GM18861 (cell line): ENCODE results near the gene NUP214.

ENCODE experiments used
- ATAC-seq: cut with Tn5 transposase; IDR thresholded peaks from one replicate; pipeline ENCODE4 v1.9.1; 2021; ENCODE audit not compliant: unreplicated experiment

Gene NUP214

DNA sequence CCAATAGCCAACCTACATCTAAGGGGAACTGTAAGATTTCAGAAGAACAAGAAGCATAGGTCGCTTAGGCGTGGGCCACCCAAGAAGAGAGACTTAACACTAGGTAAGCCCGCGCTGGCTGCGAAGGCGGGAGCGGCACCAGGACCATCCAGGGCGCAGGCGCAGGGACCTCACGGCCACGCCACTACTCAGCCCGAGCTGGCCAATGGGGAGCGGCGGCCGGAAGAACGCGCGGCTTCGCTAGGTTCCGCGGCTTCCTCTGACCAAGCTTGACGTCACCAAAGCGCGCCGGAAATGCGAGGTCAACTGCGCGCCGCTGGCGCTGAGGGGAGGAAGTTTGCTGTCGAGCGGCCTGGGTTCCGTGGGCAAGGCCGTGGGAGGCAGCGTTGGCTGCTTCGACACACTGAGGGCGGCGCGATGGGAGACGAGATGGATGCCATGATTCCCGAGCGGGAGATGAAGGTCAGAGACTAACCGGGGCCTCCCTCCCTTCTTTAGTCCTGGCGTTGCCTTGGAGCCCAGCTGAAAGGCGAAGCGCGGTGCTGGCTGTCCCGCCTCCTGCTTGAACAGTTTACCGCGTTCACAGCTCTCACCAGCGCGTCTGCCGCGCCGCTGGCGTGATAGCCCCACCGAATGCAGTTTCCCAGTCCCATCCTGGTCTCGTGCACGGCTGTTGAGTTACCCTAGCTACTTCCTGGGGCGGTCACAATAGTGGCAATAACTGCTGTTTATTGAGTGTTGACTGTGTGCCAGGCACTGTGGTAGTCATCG is at the start of gene NUP214:
TSS of gene NUP214 (plus strand) at position 299 of the 771 bp plus-strand sequence. CDS start at position 418, 119 bp downstream.
- peak; percentile 83 for ATAC-seq

GRCh38 chr9:131076347-131077195 is 48.8 kb upstream of the NUP214 start:
- no peak for ATAC-seq

- no peak for ATAC-seq
Observed at GRCh38 chr9:131078427-131079366, 46.7 kb upstream of the NUP214 start.

- ATAC-seq: no peak
Observed at GRCh38 chr9:131080589-131080988, 44.8 kb upstream of the NUP214 start.

DNA sequence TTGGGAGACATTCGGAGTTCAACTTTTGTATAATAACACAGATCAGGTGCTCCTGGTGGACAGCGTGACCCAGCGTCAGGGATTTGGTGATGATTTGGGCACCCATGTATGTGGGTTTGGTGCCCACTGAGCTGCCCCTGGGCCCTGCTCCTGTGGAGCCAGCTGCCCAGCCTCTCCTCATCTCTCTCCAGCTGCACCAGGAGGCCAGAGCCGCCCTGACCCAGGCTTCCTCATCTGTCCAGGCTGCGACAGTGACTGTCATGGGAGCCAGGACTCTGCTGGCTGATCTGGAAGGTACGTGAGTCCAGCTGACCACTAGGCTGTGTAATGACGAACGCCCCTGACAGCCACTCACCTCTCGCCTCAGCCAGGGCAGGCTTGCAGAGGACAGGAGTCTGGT is 43.5 kb upstream of the NUP214 start:
- no peak for ATAC-seq

GRCh38 chr9:131082774-131083512 is 42.4 kb upstream of the NUP214 start:
- ATAC-seq: no peak

DNA sequence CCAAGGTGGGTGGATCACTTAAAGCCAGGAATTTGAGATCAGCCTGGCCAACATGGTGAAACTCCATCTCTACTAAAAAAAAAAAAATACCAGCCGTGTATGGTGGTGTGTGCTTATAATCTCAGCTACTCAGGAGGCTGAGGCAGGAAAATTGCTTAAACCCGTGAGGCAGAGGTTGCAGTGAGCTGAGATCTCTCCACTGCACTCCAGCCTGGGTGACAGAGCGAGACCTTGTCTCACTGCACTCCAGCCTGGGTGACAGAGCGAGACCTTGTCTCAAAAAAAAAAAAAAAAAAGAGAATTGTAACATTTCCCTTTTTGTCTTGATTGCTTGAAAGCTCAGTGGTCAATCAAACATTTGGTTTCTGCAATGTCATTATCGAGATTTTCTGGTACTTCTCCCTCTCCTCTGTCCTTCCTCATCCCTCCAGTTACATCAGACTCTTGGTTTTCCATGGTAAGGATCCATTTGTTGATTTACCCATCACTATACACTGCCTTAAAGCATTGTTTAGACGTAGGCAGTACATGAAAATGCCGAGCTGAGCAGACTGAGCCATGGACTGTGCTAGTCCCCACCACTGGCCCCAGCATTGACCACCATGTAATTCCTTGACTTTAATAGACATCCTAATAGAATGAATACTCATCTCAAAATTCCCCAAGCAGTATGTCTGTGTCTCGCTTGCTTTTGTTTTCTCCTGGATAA is 40.6 kb upstream of the NUP214 start:
- ATAC-seq: no peak

- ATAC-seq: no peak
Observed at GRCh38 chr9:131085370-131086122, 39.8 kb upstream of the NUP214 start.

DNA sequence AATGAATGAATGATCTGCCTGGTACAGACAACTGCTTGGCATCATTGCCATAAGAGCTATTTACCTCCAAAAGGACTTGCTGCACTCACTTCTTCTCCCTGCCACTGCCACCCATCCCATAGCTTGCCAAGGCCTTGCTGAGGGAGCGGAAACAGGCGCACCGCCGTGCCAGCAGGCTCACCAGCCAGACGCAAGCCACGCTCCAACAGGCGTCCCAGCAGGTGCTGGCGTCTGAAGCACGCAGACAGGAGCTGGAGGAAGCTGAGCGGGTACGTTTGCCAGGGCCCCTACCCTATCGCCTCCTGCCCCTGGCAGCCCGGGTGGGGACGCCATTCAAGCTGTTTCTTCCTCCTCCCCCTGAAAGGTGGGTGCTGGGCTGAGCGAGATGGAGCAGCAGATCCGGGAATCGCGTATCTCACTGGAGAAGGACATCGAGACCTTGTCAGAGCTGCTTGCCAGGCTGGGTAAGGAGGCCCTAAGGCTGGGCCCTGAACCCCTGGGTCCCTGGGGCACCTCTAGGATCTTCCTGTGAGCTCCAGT is 38.0 kb upstream of the NUP214 start:
- ATAC-seq: no peak

- no peak for ATAC-seq
Observed at GRCh38 chr9:131090025-131090787, 35.2 kb upstream of the NUP214 start.

GRCh38 chr9:131091352-131091992 is 33.9 kb upstream of the NUP214 start:
- ATAC-seq: no peak

GRCh38 chr9:131092030-131092429 is 33.4 kb upstream of the NUP214 start:
- ATAC-seq: no peak

- ATAC-seq: no peak
Observed at GRCh38 chr9:131092548-131093440, 32.6 kb upstream of the NUP214 start.

- ATAC-seq: no peak
Observed at GRCh38 chr9:131094015-131094414, 31.4 kb upstream of the NUP214 start.

DNA sequence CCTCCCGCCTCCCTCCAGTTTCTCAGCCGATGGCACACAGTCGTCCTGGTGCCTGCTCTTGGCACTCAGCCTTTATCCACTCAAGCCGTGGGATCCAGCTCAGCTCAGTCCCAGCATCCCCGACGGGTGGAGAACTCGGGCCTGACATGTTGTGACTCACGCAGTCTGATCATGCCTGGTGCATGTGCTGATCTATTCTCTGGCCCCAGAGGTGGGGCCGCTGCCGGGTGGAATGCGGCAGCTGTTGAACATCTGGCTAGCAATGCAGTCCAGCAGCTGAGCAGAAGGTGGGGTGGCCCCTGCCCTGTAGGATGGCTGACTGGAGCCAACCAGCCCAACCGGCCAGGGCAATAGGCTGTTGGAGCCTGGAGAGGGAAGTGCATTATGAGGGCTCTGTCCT is 30.8 kb upstream of the NUP214 start:
- ATAC-seq: no peak

DNA sequence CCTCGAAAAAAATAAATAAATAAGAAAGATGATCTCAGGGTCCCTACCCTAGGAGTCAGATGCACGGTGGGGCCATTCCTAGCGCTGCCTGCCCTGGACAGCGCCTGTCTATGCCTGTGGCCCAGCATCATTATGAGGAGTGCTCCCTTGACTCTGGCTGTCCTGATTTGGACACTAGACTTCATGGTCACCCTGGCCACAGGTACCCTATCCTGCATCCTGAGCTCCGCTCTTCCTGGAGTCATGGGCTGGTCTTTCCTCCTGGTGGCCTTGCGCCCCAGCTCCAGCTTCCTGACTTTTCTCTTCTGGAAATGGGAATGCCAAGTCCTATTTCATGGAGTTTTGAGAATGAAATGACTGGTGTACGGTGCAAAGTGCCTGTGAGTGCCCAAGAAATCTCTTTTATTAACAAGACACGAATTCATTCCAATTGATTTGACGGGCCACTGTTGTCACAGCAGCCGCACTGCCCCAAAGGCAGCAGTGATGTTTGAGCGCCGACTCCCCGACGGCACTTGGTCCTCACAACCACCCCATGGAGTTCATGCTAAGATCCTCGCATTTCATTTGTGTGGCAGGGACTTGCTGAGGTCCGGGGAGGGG is 29.6 kb upstream of the NUP214 start:
- ATAC-seq: no peak
